PC-3 (cell line): Measurements from ENCODE around the gene PIPOX.

Experiments used
- EZH2 ChIP-seq: fragments of 300-600 bp; sonication (generic); IDR thresholded peaks from one replicate; pipeline ENCODE4 v1.6.1; 2017; ENCODE audit warnings: antibody characterized with exemption, mild to moderate bottlenecking, low read length; ENCODE audit not compliant: unreplicated experiment
- TF ChIP-seq, protein P1 (sequence below): fragments of 300-600 bp; sonication (generic); conservative IDR thresholded peaks from 2 replicates; pipeline ENCODE4 v1.5.1; 2017; ENCODE audit warnings: antibody characterized with exemption, low read depth, mild to moderate bottlenecking, low read length

- TF ChIP-seq, protein P1, sequence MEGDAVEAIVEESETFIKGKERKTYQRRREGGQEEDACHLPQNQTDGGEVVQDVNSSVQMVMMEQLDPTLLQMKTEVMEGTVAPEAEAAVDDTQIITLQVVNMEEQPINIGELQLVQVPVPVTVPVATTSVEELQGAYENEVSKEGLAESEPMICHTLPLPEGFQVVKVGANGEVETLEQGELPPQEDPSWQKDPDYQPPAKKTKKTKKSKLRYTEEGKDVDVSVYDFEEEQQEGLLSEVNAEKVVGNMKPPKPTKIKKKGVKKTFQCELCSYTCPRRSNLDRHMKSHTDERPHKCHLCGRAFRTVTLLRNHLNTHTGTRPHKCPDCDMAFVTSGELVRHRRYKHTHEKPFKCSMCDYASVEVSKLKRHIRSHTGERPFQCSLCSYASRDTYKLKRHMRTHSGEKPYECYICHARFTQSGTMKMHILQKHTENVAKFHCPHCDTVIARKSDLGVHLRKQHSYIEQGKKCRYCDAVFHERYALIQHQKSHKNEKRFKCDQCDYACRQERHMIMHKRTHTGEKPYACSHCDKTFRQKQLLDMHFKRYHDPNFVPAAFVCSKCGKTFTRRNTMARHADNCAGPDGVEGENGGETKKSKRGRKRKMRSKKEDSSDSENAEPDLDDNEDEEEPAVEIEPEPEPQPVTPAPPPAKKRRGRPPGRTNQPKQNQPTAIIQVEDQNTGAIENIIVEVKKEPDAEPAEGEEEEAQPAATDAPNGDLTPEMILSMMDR = no peak
- TF ChIP-seq EZH2 = no peak
These were observed 34.4 kb downstream of the PIPOX start for GRCh38 chr17:29077320-29077719.
